Measurements from ENCODE around the gene KANK4. TPM values are rescaled to one million over a fixed set of nuclear protein-coding genes. Genes with fewer than 3 reads are reported as not detected.

Gene KANK4
- total RNA-seq, 1 experiment from 2014 or later, result 1.7 TPM

- ChIA-PET POLR2A (ENCODE audit: unreplicated experiment) (no interaction called here), CTCF (no interaction called here)
- H3K4me3 ChIP-seq, result no peak overlapping the region
- no peaks in the 10 kb centered on the region for H3K27me3 ChIP-seq (ENCODE audit: insufficient read depth, low read depth)
- peak overlapping the region; percentile 29; the same call in 1 of the 2 replicates for H3K4me2 ChIP-seq
- H2AFZ ChIP-seq, result no peak overlapping the region
- no TSS peak for BruUV-seq (replicated peaks)
- no peaks in the 10 kb centered on the region for H3K9me2 ChIP-seq (ENCODE audit: insufficient read depth)
- H3F3A ChIP-seq (ENCODE audit: insufficient read depth, low read depth), result peaks cover 10% of the 10 kb centered on the region; the same call in 1 of the 2 replicates
- H4K20me1 ChIP-seq (ENCODE audit: insufficient read depth), result no peaks in the 10 kb centered on the region
- peaks cover 6% of the 10 kb centered on the region; the same call in 1 of the 2 replicates for H3K4me1 ChIP-seq (replicated peaks; ENCODE audit: insufficient read depth)
- H3K27ac ChIP-seq, result no peak overlapping the region
- no peaks in the 10 kb centered on the region for H3K79me2 ChIP-seq (ENCODE audit: low read depth)
- no peak for TF ChIP-seq CTCF (conservative IDR thresholded peaks at IDR 0.05)
- no peak for TF ChIP-seq EZH2 (IDR thresholded peaks at IDR 0.05; ENCODE audit: low read depth)
- intact Hi-C loops (cut with micrococcal nuclease; ENCODE audit: unreplicated experiment), result no loop called here
- H3K9me3 ChIP-seq (ENCODE audit: insufficient read depth, low read depth), result no peaks in the 10 kb centered on the region
- no peaks in the 10 kb centered on the region for H3K36me3 ChIP-seq (ENCODE audit: low read depth)
- DNase-seq, result peak; percentile 46 to 86
Measured at GRCh38 chr1:62356257-62356835, 37.1 kb upstream of the KANK4 start.

- no peak overlapping the region for H2AFZ ChIP-seq
- ChIA-PET CTCF (interaction anchor here (0.8 kb wide), 1 partner anchor 34 kb away, joined by 6 read pairs; no protein-coding TSS in a partner anchor), POLR2A (ENCODE audit: unreplicated experiment) (no interaction called here)
- DNase-seq, result no peak
- intact Hi-C loops (cut with micrococcal nuclease; ENCODE audit: unreplicated experiment), result no loop called here
- no peaks in the 10 kb centered on the region for H3K9me3 ChIP-seq (ENCODE audit: insufficient read depth, low read depth)
- H3K4me1 ChIP-seq (replicated peaks; ENCODE audit: insufficient read depth), result peaks cover 6% of the 10 kb centered on the region; the same call in 1 of the 2 replicates
- TF ChIP-seq CTCF (conservative IDR thresholded peaks at IDR 0.05), result no peak
- no peak for TF ChIP-seq EZH2 (IDR thresholded peaks at IDR 0.05; ENCODE audit: low read depth)
- no peaks in the 10 kb centered on the region for H3K27me3 ChIP-seq (ENCODE audit: insufficient read depth, low read depth)
- H3K36me3 ChIP-seq (ENCODE audit: low read depth), result no peaks in the 10 kb centered on the region
- peaks cover 10% of the 10 kb centered on the region; the same call in 1 of the 2 replicates for H3F3A ChIP-seq (ENCODE audit: insufficient read depth, low read depth)
- no peak overlapping the region for H3K4me3 ChIP-seq
- no peaks in the 10 kb centered on the region for H3K79me2 ChIP-seq (ENCODE audit: low read depth)
- no TSS peak for BruUV-seq (replicated peaks)
- no peak overlapping the region for H3K4me2 ChIP-seq
- H3K9me2 ChIP-seq (ENCODE audit: insufficient read depth), result no peaks in the 10 kb centered on the region
- H4K20me1 ChIP-seq (ENCODE audit: insufficient read depth), result no peaks in the 10 kb centered on the region
- no peak overlapping the region for H3K27ac ChIP-seq
Measured at GRCh38 chr1:62355095-62355494, 35.9 kb upstream of the KANK4 start.

- ChIA-PET CTCF (no interaction called here), POLR2A (ENCODE audit: unreplicated experiment) (no interaction called here)
- Histone ChIP-seq H2AFZ (no peak overlapping the region), H3F3A (ENCODE audit: insufficient read depth, low read depth) (peaks cover 10% of the 10 kb centered on the region; the same call in 1 of the 2 replicates), H3K4me3 (no peak overlapping the region), H3K4me2 (no peak overlapping the region), H3K27me3 (ENCODE audit: insufficient read depth, low read depth) (no peaks in the 10 kb centered on the region), H3K36me3 (ENCODE audit: low read depth) (no peaks in the 10 kb centered on the region), H3K79me2 (ENCODE audit: low read depth) (no peaks in the 10 kb centered on the region), H3K9me2 (ENCODE audit: insufficient read depth) (no peaks in the 10 kb centered on the region), H3K9me3 (ENCODE audit: insufficient read depth, low read depth) (no peaks in the 10 kb centered on the region), H4K20me1 (ENCODE audit: insufficient read depth) (no peaks in the 10 kb centered on the region), H3K4me1 (replicated peaks; ENCODE audit: insufficient read depth) (peaks cover 6% of the 10 kb centered on the region; the same call in 1 of the 2 replicates), H3K27ac (no peak overlapping the region)
- no TSS peak for BruUV-seq (replicated peaks)
- intact Hi-C loops (cut with micrococcal nuclease; ENCODE audit: unreplicated experiment), result no loop called here
- TF ChIP-seq CTCF (conservative IDR thresholded peaks at IDR 0.05) (no peak), EZH2 (IDR thresholded peaks at IDR 0.05; ENCODE audit: low read depth) (no peak)
- no peak for DNase-seq
Measured at GRCh38 chr1:62353853-62354252, 34.6 kb upstream of the KANK4 start.
